SK-N-SH treated with all-trans-retinoic acid at 6 μM for 48 hours (cell line): ENCODE measurements around the gene R3HDM2.

Experiments used
- ARNTL ChIP-seq: fragments of 450-650 bp; formaldehyde crosslinking; IDR thresholded peaks from 2 replicates; pipeline ENCODE4 v1.5.0; 2020; ENCODE audit warnings: low read depth, mild to moderate bottlenecking, moderate library complexity, borderline replicate concordance
- CREB5 ChIP-seq: fragments of 250-450 bp; sonication (Bioruptor Pico); IDR thresholded peaks from 2 replicates; pipeline ENCODE4 v1.5.1; 2020; ENCODE audit warnings: low read depth, mild to moderate bottlenecking, moderate library complexity
- PATZ1 ChIP-seq: fragments of 250-450 bp; sonication (Bioruptor Pico); IDR thresholded peaks from 2 replicates; pipeline ENCODE4 v1.8.0; 2020; ENCODE audit warnings: mild to moderate bottlenecking, moderate library complexity, borderline replicate concordance
- PPARA ChIP-seq: fragments of 250-450 bp; sonication (Bioruptor Pico); IDR thresholded peaks from 2 replicates; pipeline ENCODE4 v1.5.0; 2020; ENCODE audit warnings: mild to moderate bottlenecking, borderline replicate concordance
- TCF4 ChIP-seq: fragments of 250-450 bp; sonication (Bioruptor Pico); IDR thresholded peaks from 2 replicates; pipeline ENCODE4 v1.8.0; 2021; ENCODE audit warnings: mild to moderate bottlenecking, moderate library complexity, borderline replicate concordance
- TSHZ2 ChIP-seq: fragments of 250-450 bp; sonication (Bioruptor Pico); IDR thresholded peaks from 2 replicates; pipeline ENCODE4 v1.5.0; 2020; ENCODE audit warnings: mild to moderate bottlenecking, moderate library complexity
- ZFP30 ChIP-seq: fragments of 450-650 bp; formaldehyde crosslinking; IDR thresholded peaks from 2 replicates; pipeline ENCODE4 v1.5.0; 2022; ENCODE audit warnings: mild to moderate bottlenecking, moderate library complexity
- ZNF565 ChIP-seq: fragments of 450-650 bp; formaldehyde crosslinking; conservative IDR thresholded peaks from 2 replicates; pipeline ENCODE4 v1.5.0; 2020; ENCODE audit warnings: low read depth, mild to moderate bottlenecking, moderate library complexity
- ZNF70 ChIP-seq: fragments of 450-650 bp; formaldehyde crosslinking; IDR thresholded peaks from 2 replicates; pipeline ENCODE4 v1.5.0; 2020; ENCODE audit warnings: mild to moderate bottlenecking, moderate library complexity
- ZNF8 ChIP-seq: fragments of 450-650 bp; formaldehyde crosslinking; IDR thresholded peaks from 2 replicates; pipeline ENCODE4 v1.5.0; 2020; ENCODE audit warnings: mild to moderate bottlenecking, moderate library complexity

GRCh38 chr12:57229046-57229633, 201.7 kb downstream of the R3HDM2 start:
- TF ChIP-seq PATZ1 (CRISPR knock-in tag) (no peak), CREB5 (CRISPR knock-in tag) (no peak), ZNF565 (CRISPR knock-in tag) (no peak), ARNTL (CRISPR knock-in tag) (no peak), ZNF8 (no peak), ZFP30 (no peak), PPARA (CRISPR knock-in tag) (no peak), TSHZ2 (CRISPR knock-in tag) (no peak), TCF4 (CRISPR knock-in tag) (no peak), ZNF70 (no peak)
